ENCODE data around the gene DCP1B. TPM values are rescaled to one million over a fixed set of nuclear protein-coding genes. Genes with fewer than 3 reads are reported as not detected.

The DCP1B gene
- polyA plus RNA-seq, 1 donor from 2014 or later, result 12.5 TPM

DNA sequence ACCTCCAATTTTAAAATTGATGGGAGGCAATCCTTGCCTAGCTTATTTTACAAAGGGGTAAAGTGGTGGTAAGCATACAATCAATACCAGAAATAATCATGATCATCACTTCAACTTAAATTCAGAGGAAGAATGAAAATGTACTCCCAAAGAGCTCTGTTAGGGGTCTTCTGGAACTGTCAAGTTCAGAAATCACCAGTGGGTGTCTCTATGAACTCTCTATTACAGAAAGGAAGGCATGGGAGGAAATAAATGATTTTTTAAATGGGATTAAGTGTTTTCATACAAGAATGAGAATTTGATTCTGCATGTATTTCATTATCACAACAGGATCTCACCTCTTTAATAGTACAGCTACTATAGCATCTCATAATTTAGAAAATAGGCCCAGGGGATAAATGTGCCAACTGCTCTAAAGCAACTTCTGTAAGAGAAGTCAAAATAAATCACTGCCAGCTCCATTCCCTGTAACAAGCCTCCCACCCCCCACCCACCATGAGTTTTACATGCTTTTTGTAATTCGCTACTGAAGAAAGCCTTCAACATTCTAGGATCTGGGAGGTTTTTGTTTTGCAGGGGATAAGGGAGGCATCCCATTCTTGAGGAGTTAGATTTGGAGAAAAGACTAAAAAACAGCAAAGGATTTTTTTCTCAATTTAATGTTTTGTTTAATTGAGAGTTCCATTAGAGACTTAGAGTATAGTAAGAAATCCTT, 9.7 kb downstream of the DCP1B start:
- Histone ChIP-seq H3K9me2 (ENCODE audit: insufficient read depth, low read length) (no peaks in the 10 kb centered on the region), H3K79me2 (replicated peaks; ENCODE audit: insufficient read depth, low read length) (peaks cover under 1% of the 10 kb centered on the region), H3F3A (ENCODE audit: insufficient read depth, low read length, poor library complexity, severe bottlenecking) (no peaks in the 10 kb centered on the region), H3K27me3 (ENCODE audit: insufficient read depth, low read depth, low read length) (no peaks in the 10 kb centered on the region), H4K20me1 (ENCODE audit: insufficient read depth) (no peaks in the 10 kb centered on the region), H2AFZ (ENCODE audit: low read depth, low read length) (no peak overlapping the region), H3K27ac (ENCODE audit: low read length) (no peak overlapping the region), H3K36me3 (ENCODE audit: insufficient read depth, low read length) (peaks cover 6% of the 10 kb centered on the region), H3K4me3 (ENCODE audit: low read length) (no peak overlapping the region), H3K9ac (ENCODE audit: low read length) (no peak overlapping the region), H3K4me2 (ENCODE audit: low read length) (no peak overlapping the region), H3K9me3 (ENCODE audit: low read length) (no peaks in the 10 kb centered on the region)
- TF ChIP-seq TAF1 (IDR thresholded peaks at IDR 0.05; ENCODE audit: low read depth) (no peak), SMC3 (conservative IDR thresholded peaks at IDR 0.05; ENCODE audit: poor library complexity) (peak; percentile 54), RAD21 (conservative IDR thresholded peaks at IDR 0.05) (peak; percentile 58), MXI1 (conservative IDR thresholded peaks at IDR 0.05; ENCODE audit: poor library complexity, severe bottlenecking) (no peak)
- TF ChIP-seq, protein P1, sequence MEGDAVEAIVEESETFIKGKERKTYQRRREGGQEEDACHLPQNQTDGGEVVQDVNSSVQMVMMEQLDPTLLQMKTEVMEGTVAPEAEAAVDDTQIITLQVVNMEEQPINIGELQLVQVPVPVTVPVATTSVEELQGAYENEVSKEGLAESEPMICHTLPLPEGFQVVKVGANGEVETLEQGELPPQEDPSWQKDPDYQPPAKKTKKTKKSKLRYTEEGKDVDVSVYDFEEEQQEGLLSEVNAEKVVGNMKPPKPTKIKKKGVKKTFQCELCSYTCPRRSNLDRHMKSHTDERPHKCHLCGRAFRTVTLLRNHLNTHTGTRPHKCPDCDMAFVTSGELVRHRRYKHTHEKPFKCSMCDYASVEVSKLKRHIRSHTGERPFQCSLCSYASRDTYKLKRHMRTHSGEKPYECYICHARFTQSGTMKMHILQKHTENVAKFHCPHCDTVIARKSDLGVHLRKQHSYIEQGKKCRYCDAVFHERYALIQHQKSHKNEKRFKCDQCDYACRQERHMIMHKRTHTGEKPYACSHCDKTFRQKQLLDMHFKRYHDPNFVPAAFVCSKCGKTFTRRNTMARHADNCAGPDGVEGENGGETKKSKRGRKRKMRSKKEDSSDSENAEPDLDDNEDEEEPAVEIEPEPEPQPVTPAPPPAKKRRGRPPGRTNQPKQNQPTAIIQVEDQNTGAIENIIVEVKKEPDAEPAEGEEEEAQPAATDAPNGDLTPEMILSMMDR (IDR thresholded peaks at IDR 0.05; ENCODE audit: poor library complexity, severe bottlenecking), result peak; percentile 50

DNA sequence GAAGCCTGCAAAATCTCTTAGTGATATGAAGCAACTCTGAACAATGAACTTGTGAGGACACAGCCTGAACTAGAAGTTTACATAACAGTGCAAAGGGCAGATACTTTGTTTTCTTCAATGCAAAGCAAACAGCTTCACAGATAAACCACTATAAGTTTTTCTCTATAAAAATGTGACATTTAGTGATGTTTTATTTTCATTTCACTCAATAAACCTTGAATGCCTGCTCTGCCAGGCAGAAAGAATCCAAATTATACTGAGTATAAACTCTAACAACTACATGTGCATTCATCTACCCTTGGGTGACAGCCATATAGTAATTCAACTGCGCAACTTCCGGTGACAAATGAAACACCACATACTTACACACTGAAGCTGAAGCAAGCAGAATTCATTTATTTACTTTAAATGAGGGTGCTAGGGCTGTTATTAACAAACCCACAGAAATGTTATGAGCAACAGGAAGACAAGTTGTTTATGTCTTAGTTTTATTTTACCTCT, 10.3 kb downstream of the DCP1B start:
- TF ChIP-seq, protein P1 (IDR thresholded peaks at IDR 0.05; ENCODE audit: poor library complexity, severe bottlenecking), result no peak
- TF ChIP-seq EZH2 (IDR thresholded peaks at IDR 0.05; ENCODE audit: borderline replicate concordance, insufficient read depth, low read length, poor library complexity, severe bottlenecking) (no peak), TAF1 (IDR thresholded peaks at IDR 0.05; ENCODE audit: low read depth) (no peak), SMC3 (conservative IDR thresholded peaks at IDR 0.05; ENCODE audit: poor library complexity) (no peak), MXI1 (conservative IDR thresholded peaks at IDR 0.05; ENCODE audit: poor library complexity, severe bottlenecking) (no peak), EP300 (conservative IDR thresholded peaks at IDR 0.05; ENCODE audit: poor library complexity, severe bottlenecking) (no peak), RAD21 (conservative IDR thresholded peaks at IDR 0.05) (no peak), POLR2AphosphoS5 (IDR thresholded peaks at IDR 0.05) (no peak)
- TF ChIP-seq, protein P2, sequence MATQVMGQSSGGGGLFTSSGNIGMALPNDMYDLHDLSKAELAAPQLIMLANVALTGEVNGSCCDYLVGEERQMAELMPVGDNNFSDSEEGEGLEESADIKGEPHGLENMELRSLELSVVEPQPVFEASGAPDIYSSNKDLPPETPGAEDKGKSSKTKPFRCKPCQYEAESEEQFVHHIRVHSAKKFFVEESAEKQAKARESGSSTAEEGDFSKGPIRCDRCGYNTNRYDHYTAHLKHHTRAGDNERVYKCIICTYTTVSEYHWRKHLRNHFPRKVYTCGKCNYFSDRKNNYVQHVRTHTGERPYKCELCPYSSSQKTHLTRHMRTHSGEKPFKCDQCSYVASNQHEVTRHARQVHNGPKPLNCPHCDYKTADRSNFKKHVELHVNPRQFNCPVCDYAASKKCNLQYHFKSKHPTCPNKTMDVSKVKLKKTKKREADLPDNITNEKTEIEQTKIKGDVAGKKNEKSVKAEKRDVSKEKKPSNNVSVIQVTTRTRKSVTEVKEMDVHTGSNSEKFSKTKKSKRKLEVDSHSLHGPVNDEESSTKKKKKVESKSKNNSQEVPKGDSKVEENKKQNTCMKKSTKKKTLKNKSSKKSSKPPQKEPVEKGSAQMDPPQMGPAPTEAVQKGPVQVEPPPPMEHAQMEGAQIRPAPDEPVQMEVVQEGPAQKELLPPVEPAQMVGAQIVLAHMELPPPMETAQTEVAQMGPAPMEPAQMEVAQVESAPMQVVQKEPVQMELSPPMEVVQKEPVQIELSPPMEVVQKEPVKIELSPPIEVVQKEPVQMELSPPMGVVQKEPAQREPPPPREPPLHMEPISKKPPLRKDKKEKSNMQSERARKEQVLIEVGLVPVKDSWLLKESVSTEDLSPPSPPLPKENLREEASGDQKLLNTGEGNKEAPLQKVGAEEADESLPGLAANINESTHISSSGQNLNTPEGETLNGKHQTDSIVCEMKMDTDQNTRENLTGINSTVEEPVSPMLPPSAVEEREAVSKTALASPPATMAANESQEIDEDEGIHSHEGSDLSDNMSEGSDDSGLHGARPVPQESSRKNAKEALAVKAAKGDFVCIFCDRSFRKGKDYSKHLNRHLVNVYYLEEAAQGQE (IDR thresholded peaks at IDR 0.05; ENCODE audit: borderline replicate concordance), result no peak
- Histone ChIP-seq H3K27ac (ENCODE audit: low read length) (no peak overlapping the region), H3K9me3 (ENCODE audit: low read length) (no peaks in the 10 kb centered on the region), H3K27me3 (ENCODE audit: insufficient read depth, low read depth, low read length) (no peaks in the 10 kb centered on the region), H3K9me2 (ENCODE audit: insufficient read depth, low read length) (no peaks in the 10 kb centered on the region), H3K36me3 (ENCODE audit: insufficient read depth, low read length) (peaks cover 6% of the 10 kb centered on the region), H2AFZ (ENCODE audit: low read depth, low read length) (no peak overlapping the region), H3K79me2 (replicated peaks; ENCODE audit: insufficient read depth, low read length) (no peaks in the 10 kb centered on the region), H3K9ac (ENCODE audit: low read length) (no peak overlapping the region), H3K4me3 (ENCODE audit: low read length) (no peak overlapping the region), H3K4me2 (ENCODE audit: low read length) (no peak overlapping the region), H4K20me1 (ENCODE audit: insufficient read depth) (no peaks in the 10 kb centered on the region), H3F3A (ENCODE audit: insufficient read depth, low read length, poor library complexity, severe bottlenecking) (no peaks in the 10 kb centered on the region)

All from neural cell (in vitro differentiated cells).